ENCODE data around the gene NSG2.

- TF ChIP-seq CTCF (IDR thresholded peaks at IDR 0.05) (no peak), EZH2 (IDR thresholded peaks at IDR 0.05; ENCODE audit: borderline replicate concordance, insufficient read depth, low read depth, low read length, poor library complexity, severe bottlenecking) (no peak)
Measured at GRCh38 chr5:174090129-174090528, 44.6 kb downstream of the NSG2 start.

Measured in B cell (primary cell).